Urinary bladder (tissue), 4 donors: ENCODE measurements around the gene IKZF2. TPM values are rescaled to one million over a fixed set of nuclear protein-coding genes. Genes with fewer than 3 reads are reported as not detected.

ENCODE experiments used
- DNase-seq: peaks from one replicate; pipeline ENCODE4 v3.0.0-alpha.2; 2015; ENCODE audit errors: extremely low spot score
- H3K27ac ChIP-seq: one replicate; pipeline ENCODE4 v1.5.1; 2013; ENCODE audit warnings: low read depth, mild to moderate bottlenecking, moderate library complexity
- H3K36me3 ChIP-seq: one replicate; pipeline ENCODE4 v1.6.1; 2013; ENCODE audit warnings: mild to moderate bottlenecking, moderate library complexity; ENCODE audit not compliant: insufficient read depth
- H3K4me1 ChIP-seq: one replicate; pipeline ENCODE4 v1.6.1; 2013; ENCODE audit warnings: mild to moderate bottlenecking, moderate library complexity; ENCODE audit not compliant: insufficient read depth
- H3K4me3 ChIP-seq: one replicate; pipeline ENCODE4 v1.5.1; 2013; ENCODE audit warnings: low read depth, low read length
- WGBS: extraction: QIAGEN DNeasy Blood & Tissue Kit; methylation state at CpG from one replicate; pipeline ENCODE4 v1.1.7; 2013; 5-methylcytosine and 5-hydroxymethylcytosine counted together
- polyA plus RNA-seq: library from polyadenylated mRNA; stranded (reverse); fragments of 200-250 nt; gene quantifications from one replicate; pipeline ENCODE4 v1.2.3, GENCODE V29; 2013
- total RNA-seq: library from RNA; depleted of rRNA; stranded (reverse); fragments of >200 nt; gene quantifications from one replicate; pipeline ENCODE4 v1.2.3, GENCODE V29; 2014
- donor health status: healthy with polysubstance abuse.
- donor health status: healthy.

Gene IKZF2
- total RNA-seq (56.4 TPM), polyA plus RNA-seq (2.4 TPM)

DNA sequence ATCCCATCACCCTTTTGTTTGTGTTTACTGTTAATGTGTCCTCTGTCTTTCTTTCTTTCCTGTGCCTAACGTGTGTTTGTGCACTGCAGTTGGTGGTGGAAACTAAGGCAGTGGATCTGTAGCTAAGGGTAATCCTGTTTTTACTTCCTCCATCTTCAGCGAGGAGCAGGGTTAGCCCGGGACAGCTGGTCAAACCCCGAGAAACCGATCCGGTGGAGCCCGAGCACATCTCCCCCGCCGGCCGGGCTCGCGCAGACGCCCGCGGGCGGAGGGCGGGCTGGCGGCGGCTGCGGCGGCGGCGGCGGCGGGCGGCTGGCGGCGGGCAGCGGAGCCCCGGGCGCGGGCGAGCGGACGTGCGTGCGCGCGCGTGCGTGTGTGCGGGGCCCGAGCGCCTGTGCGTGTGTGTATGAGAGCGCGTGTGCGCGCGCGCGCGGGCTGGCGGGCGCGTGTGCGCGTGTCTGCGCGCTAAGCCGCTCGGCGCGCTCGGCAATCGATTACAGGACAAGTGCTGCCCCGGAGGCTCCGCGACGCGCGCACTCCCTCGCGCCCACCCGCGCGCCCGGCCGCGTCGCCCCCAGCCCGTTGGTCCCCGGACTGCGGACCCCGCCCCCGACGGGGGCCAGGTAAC is at the start of gene IKZF2:
Gene IKZF2 (minus strand): TSS at position 176 of the 628 bp plus-strand sequence. CDS start 2,983 bp downstream, outside the sequence.
- Histone ChIP-seq H3K27ac (peak within 1 kb of the TSS; percentile 59), H3K4me1 (no peaks in the 10 kb centered on the region), H3K4me3 (peak within 1 kb of the TSS; percentile 61), H3K36me3 (no peaks in the 10 kb centered on the region)
- peak; percentile 65 for DNase-seq
- WGBS: under 1% methylated on average over 87 of the region's 87 CpGs

DNA sequence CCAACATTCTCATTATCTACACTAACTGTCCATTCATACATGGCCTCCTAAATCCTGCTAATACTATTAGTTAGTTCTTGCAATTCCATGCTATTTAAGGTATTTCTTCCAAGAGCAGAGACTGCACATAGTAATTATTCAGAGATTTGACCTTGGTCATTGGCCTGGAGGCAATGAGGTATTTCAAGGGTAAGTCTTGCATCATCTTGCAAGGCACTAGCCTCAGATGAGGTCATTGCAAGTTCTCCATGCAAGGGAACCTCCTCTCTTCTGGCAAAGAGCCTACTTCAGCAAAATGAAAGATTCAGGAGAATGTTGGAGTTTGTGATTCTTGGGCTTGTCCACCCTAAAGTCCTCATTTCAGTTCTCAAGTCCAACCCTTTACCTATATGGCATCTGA is 48.5 kb upstream of the IKZF2 start:
- DNase-seq: no peak
- H3K4me1 ChIP-seq: no peaks in the 10 kb centered on the region
- no peak overlapping the region for H3K27ac ChIP-seq
- H3K4me3 ChIP-seq: no peak overlapping the region
- no peaks in the 10 kb centered on the region for H3K36me3 ChIP-seq

DNA sequence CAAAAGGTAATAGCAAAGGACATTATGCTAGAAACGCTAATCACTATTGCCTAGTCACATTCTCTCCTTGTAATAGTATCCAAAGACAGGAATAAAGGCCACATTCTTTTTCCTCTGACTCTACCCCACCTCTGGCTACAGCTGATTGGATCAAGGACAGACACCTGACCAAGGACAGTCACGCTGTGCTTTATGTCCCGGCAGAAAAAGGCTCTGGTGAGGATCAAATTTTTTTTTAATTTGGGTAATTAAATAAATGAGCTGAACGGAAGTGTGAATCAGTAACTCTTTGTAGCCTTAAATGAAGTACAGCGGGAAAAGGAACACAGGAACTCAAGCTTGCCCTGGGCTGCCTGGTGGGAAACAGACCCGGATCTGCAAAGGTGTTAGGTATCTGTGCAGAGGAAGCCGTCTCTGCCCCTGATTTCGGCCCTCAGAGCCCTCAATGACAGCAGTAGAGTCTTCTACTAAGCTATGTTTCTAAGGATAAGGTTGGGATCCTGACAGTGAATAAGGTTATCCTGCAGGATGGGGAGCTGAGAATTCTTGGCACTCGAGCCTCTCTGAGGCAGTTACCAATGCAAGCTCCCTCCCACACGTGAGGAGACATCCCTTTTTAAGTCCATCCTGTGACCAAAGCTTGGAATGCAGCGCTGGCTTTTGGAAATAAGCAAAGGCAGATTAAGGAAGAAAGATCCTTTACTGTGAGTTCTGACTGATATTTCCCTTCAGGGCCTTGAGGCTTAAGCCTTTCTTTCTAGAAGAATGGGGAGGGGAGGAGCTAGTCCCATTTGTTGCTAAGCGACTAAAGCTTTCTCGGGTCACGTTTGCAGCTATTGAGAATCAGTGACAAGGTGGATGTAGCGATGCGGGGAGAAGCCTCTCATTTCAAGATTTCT is 37.8 kb upstream of the IKZF2 start:
- no peak overlapping the region for H3K27ac ChIP-seq
- WGBS: 31% methylated on average over 16 of the region's 16 CpGs
- DNase-seq: no peak

DNA sequence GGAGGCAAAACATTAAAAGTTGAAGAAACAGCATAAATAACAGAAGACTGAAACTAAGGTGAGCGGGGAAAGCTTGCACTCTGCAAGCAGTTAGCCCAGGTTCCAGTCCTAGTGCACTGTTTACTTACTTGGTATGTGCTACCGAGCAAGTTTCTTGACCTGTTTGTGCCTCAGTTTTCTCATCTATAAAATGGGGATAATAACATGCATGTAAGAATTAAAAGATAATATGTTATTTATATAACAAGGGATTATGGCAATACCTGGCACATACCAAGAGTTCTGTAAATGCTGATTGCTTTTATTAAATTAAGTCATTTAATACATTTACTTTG is 37.1 kb upstream of the IKZF2 start:
- Histone ChIP-seq H3K4me1 (no peaks in the 10 kb centered on the region), H3K36me3 (no peaks in the 10 kb centered on the region), H3K4me3 (no peak overlapping the region), H3K27ac (no peak overlapping the region)
- DNase-seq: no peak
- WGBS: 89% methylated on average over 2 of the region's 2 CpGs

More for the DNA sequence above, 37.8 kb upstream of the IKZF2 start:
- H3K36me3 ChIP-seq: no peaks in the 10 kb centered on the region
- no peak overlapping the region for H3K4me3 ChIP-seq
- H3K4me1 ChIP-seq: no peaks in the 10 kb centered on the region

- no peak overlapping the region for H3K27ac ChIP-seq
- 44% methylated on average over 5 of the region's 5 CpGs for WGBS
- DNase-seq: no peak
Observed at GRCh38 chr2:213187833-213188532, 36.6 kb upstream of the IKZF2 start.

DNA sequence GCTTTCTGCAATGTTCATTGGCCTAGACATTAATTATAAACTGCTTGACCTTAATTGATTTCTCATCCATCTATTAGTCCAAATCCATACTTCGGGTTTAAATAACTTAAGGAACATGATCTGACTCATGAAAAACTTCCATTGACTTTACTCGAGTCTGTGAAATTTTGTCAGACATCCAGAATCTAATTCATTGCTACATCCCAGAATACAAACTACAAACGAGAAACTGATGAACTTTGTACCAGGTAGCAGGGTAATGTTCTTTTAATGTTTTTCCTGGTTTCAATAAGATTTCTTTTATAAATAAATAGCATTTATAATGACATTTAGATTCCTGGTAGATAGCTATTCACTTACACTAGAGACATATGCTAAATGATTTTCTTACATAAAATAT is 36.0 kb upstream of the IKZF2 start:
- DNase-seq: no peak
- WGBS: 55% methylated on average over 3 of the region's 3 CpGs
- H3K4me1 ChIP-seq: no peaks in the 10 kb centered on the region

More at GRCh38 chr2:213187833-213188532, 36.6 kb upstream of the IKZF2 start:
- Histone ChIP-seq H3K4me1 (no peaks in the 10 kb centered on the region), H3K36me3 (no peaks in the 10 kb centered on the region), H3K4me3 (no peak overlapping the region)

DNA sequence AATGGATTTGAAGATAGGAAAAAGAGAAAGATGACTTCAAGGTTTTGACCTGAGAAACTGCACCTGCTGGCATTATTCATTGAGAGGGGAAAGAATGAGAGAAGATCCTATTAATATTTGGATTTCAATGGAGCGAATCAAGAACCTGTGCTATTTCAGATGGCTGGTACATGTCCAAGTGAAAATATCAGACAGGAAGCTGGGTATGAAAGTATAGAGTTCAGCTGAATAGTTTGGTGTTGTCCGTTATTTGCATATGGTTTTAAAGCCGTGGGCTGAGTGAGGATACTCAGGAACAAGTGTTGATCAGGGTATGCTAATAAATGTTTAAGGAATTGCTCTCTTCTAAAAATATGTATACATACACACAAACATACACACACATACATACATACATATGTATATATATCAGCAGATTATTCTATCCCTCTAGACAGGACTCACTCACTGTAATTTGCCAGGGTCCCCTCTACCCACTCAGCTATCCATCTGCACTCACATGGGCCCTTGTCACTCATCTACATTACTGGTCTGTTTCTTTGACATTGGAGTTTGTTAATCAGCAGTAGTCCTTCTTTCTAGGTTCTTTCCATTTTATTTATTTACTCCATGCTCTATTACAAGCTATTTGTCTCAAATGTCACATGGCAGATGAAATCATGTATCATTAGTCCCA is 33.9 kb upstream of the IKZF2 start:
- Histone ChIP-seq H3K36me3 (no peaks in the 10 kb centered on the region), H3K4me1 (no peaks in the 10 kb centered on the region), H3K27ac (no peak overlapping the region), H3K4me3 (no peak overlapping the region)
- no peak for DNase-seq
- WGBS: 80% methylated on average over 3 of the region's 3 CpGs

More for the DNA sequence above, 36.0 kb upstream of the IKZF2 start:
- Histone ChIP-seq H3K27ac (no peak overlapping the region), H3K36me3 (no peaks in the 10 kb centered on the region), H3K4me3 (no peak overlapping the region)

GRCh38 chr2:213181712-213182111 is 30.3 kb upstream of the IKZF2 start:
- H3K36me3 ChIP-seq: no peaks in the 10 kb centered on the region
- no peak for DNase-seq
- no peak overlapping the region for H3K4me3 ChIP-seq
- no peak overlapping the region for H3K27ac ChIP-seq
- H3K4me1 ChIP-seq: no peaks in the 10 kb centered on the region

GRCh38 chr2:213177679-213178078 is 26.3 kb upstream of the IKZF2 start:
- Histone ChIP-seq H3K4me1 (no peaks in the 10 kb centered on the region), H3K4me3 (no peak overlapping the region), H3K36me3 (no peaks in the 10 kb centered on the region), H3K27ac (no peak overlapping the region)
- WGBS: 93% methylated on average over 1 of the region's 1 CpG
- DNase-seq: no peak

DNA sequence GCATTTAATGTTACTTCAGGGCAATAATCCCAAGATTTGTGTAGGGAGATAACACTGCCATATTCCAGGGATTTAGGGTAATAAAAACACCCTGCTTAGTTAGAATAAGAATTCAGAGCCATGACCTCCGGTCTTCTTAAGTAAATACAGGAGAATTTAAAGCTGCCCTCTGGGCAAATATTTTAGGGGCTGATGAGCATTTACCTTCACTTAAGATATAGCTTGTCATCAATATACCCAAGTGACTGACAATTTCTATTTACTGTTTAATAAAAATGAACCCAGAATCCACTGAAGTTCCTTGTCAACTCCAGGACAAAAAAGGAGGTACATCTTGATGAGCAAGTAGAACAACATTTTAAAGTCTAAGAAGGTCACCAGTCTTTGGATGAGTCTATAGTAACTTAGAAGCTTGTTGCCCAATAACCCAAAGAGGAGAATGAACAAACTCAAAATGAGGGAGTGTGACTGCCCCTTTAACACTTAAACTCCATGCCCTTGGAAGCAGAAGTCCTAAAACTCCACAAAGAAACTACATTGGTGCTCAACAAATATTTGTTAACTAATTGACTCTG is 24.3 kb upstream of the IKZF2 start:
- H3K27ac ChIP-seq: no peak overlapping the region
- H3K36me3 ChIP-seq: no peaks in the 10 kb centered on the region
- no peaks in the 10 kb centered on the region for H3K4me1 ChIP-seq
- DNase-seq: no peak
- no peak overlapping the region for H3K4me3 ChIP-seq
- WGBS: 40% methylated on average over 1 of the region's 1 CpG

GRCh38 chr2:213172641-213173040 is 21.2 kb upstream of the IKZF2 start:
- Histone ChIP-seq H3K4me1 (no peaks in the 10 kb centered on the region), H3K36me3 (no peaks in the 10 kb centered on the region), H3K27ac (no peak overlapping the region), H3K4me3 (no peak overlapping the region)
- DNase-seq: no peak
- 65% methylated on average over 1 of the region's 1 CpG for WGBS

DNA sequence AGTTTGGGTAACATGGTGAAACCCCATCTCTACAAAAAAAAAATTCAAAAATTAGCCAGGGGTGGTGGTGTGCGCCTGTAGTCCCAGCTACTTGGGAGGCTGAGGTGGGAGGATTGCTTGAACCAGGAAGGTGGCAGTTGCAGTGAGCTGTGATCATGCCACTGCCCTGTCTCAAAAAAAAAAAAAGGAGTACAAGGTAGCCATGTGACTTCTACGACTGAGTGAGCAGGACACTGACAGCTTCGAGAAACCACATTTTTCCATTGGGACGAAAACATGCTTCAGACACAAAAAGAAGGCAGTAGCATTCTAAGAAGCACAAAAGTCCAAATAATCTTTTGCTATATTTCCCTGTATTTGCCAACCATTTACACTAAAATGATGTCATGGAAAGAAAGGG is 19.7 kb upstream of the IKZF2 start:
- no peak overlapping the region for H3K4me3 ChIP-seq
- no peaks in the 10 kb centered on the region for H3K36me3 ChIP-seq
- no peaks in the 10 kb centered on the region for H3K4me1 ChIP-seq
- no peak for DNase-seq
- 88% methylated on average over 4 of the region's 4 CpGs for WGBS
- H3K27ac ChIP-seq: no peak overlapping the region

GRCh38 chr2:213167271-213167930 is 16.0 kb upstream of the IKZF2 start:
- WGBS: 80% methylated on average over 2 of the region's 2 CpGs

More at GRCh38 chr2:213167271-213167930, 16.0 kb upstream of the IKZF2 start:
- Histone ChIP-seq H3K36me3 (no peaks in the 10 kb centered on the region), H3K4me1 (no peaks in the 10 kb centered on the region), H3K27ac (no peak overlapping the region), H3K4me3 (no peak overlapping the region)
- no peak for DNase-seq
